RWPE2 (cell line): ENCODE results near the gene COL6A1.

Source experiments
- ATAC-seq: fragments of 200-7000 bp; cut with Tn5 transposase; 3 replicates; pipeline ENCODE4 v1.9.1; 2021; ENCODE audit warnings: low read depth
- DNase-seq: peaks from one replicate; pipeline ENCODE4 v3.0.0-alpha.2; 2020; ENCODE audit warnings: low spot score
- H3K27ac ChIP-seq: fragments of 450-650 bp; 2 replicates; pipeline ENCODE4 v1.5.1; 2017; ENCODE audit warnings: mild to moderate bottlenecking; ENCODE audit not compliant: poor library complexity, severe bottlenecking
- H3K27me3 ChIP-seq: fragments of 250-450 bp; sonication (Bioruptor Pico); 2 replicates; pipeline ENCODE4 v1.5.1; 2021; ENCODE audit warnings: mild to moderate bottlenecking, moderate library complexity; ENCODE audit not compliant: insufficient read depth, poor library complexity, severe bottlenecking
- H3K36me3 ChIP-seq: fragments of 250-450 bp; sonication (Bioruptor Pico); 2 replicates; pipeline ENCODE4 v1.5.1; 2020; ENCODE audit warnings: low read depth, mild to moderate bottlenecking, moderate library complexity
- H3K4me1 ChIP-seq: fragments of 250-450 bp; sonication (Bioruptor Pico); 2 replicates; pipeline ENCODE4 v1.5.1; 2021; ENCODE audit warnings: mild to moderate bottlenecking, moderate library complexity; ENCODE audit not compliant: insufficient read depth, poor library complexity, severe bottlenecking
- H3K4me3 ChIP-seq: fragments of 250-450 bp; sonication (Bioruptor Pico); 2 replicates; pipeline ENCODE4 v1.5.1; 2021; ENCODE audit warnings: mild to moderate bottlenecking, moderate library complexity; ENCODE audit not compliant: severe bottlenecking
- H3K9me3 ChIP-seq: fragments of 250-450 bp; sonication (Bioruptor Pico); 2 replicates; pipeline ENCODE4 v1.5.1; 2021; ENCODE audit warnings: mild to moderate bottlenecking, moderate library complexity; ENCODE audit not compliant: severe bottlenecking
- TF ChIP-seq, protein P1 (sequence below): fragments of 450-650 bp; IDR thresholded peaks from one replicate; pipeline ENCODE4 v1.5.1; 2017; ENCODE audit warnings: mild to moderate bottlenecking, moderate library complexity; ENCODE audit not compliant: poor library complexity, severe bottlenecking

COL6A1 gene

DNA sequence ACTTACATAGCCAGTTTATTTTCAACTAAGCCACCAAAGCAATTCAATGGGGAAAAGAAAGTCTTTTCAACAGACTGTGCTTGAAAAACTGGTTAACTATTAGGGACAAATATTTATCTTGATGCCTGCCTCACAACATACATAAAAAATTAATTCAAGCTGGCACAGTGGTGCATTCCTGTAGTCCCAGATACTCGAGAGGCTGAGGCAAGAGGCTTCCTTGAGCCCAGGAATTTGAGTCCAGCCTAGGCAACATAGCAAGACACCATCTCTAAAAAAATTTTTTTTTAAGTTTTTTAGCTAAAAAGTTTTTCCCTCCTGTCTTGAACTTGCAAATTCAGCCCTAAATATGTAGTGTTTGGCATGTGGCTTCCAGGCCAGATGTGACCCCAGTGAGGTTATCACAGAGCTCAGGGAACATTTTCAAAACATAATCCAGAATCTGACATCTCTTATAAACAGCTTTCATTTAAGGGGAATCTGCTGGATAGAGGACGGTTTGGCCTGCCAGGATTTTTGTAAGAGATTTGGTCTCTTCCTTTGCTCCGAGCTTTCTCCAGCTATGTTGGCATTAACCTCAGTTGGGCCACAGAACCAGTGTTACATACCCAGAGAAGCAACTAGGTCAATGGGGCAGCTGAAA lies 46.4 kb downstream of the COL6A1 start:
- Histone ChIP-seq H3K36me3 (no peaks in the 10 kb centered on the region), H3K4me1 (peaks cover 6% of the 10 kb centered on the region), H3K9me3 (no peaks in the 10 kb centered on the region), H3K27me3 (no peaks in the 10 kb centered on the region), H3K4me3 (no peak overlapping the region), H3K27ac (no peak overlapping the region)
- no peak for DNase-seq
- ATAC-seq: no peak
- TF ChIP-seq, protein P1, sequence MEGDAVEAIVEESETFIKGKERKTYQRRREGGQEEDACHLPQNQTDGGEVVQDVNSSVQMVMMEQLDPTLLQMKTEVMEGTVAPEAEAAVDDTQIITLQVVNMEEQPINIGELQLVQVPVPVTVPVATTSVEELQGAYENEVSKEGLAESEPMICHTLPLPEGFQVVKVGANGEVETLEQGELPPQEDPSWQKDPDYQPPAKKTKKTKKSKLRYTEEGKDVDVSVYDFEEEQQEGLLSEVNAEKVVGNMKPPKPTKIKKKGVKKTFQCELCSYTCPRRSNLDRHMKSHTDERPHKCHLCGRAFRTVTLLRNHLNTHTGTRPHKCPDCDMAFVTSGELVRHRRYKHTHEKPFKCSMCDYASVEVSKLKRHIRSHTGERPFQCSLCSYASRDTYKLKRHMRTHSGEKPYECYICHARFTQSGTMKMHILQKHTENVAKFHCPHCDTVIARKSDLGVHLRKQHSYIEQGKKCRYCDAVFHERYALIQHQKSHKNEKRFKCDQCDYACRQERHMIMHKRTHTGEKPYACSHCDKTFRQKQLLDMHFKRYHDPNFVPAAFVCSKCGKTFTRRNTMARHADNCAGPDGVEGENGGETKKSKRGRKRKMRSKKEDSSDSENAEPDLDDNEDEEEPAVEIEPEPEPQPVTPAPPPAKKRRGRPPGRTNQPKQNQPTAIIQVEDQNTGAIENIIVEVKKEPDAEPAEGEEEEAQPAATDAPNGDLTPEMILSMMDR: no peak

DNA sequence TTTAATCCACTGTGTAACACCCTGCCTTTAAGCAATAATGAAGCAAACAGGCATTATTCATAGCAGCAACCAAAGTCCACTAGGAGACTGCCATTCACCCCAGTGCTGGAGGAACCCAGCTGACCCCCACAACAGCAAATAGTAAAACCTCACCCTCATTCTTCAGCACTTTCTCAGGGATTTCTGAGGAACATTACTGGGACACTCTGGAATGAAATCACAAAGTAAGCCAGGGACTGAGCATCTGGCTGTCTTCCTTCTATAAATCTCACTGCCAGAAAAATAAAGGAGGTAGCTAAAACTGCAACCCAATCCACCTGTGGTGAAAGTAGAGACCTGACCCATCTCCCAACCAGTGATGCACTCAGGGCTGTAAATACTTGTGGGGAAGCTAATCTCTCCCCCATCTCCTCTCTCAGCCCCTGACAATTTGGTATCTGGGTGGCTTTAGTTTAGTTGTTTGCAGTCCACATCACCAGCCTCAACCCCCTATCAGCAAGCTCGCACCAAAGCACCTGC lies 47.1 kb downstream of the COL6A1 start:
- DNase-seq (no peak), ATAC-seq (no peak)
- H3K4me3 ChIP-seq: no peak overlapping the region
- H3K27me3 ChIP-seq: no peaks in the 10 kb centered on the region
- TF ChIP-seq, protein P1: no peak
- peaks cover 6% of the 10 kb centered on the region for H3K4me1 ChIP-seq
- H3K36me3 ChIP-seq: no peaks in the 10 kb centered on the region
- H3K9me3 ChIP-seq: no peaks in the 10 kb centered on the region
- no peak overlapping the region for H3K27ac ChIP-seq

DNA sequence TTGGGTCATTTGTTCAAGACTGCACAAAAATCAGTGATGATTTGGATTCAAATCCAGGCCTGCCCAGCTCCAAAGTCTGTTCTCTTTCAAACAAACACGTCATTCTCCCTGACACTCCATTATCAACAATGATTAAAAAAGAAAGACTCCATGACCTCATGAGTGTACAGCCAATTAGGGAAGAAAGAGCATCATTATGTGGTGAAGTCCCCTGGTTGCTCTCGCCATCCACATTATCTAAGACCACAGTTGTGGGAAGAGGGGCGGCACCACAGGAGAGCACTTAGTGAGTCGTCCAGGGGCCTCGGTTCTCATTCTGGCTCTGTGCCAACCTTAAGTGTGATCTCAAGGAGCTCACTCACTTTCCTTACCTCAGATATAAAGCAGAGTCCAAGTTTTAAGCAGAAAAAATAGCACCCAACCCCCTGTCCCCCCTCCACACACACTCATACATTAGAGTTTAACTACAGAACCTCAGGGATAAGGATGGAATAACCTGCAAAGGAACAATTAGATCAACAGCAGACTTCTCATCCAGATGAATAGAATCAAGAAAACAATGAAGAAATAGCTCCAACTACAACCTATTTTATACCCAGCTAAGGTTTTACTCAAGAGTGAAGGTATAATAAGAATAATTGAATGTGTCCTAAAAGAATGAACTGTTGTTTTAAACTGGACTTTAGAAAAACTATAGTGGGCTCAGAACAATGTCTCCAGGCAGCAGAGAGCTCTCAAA lies 47.8 kb downstream of the COL6A1 start:
- Histone ChIP-seq H3K27ac (no peak overlapping the region), H3K4me3 (no peak overlapping the region), H3K27me3 (no peaks in the 10 kb centered on the region), H3K4me1 (peaks cover 6% of the 10 kb centered on the region), H3K36me3 (no peaks in the 10 kb centered on the region), H3K9me3 (no peaks in the 10 kb centered on the region)
- TF ChIP-seq, protein P1: no peak
- DNase-seq (no peak), ATAC-seq (no peak)

DNA sequence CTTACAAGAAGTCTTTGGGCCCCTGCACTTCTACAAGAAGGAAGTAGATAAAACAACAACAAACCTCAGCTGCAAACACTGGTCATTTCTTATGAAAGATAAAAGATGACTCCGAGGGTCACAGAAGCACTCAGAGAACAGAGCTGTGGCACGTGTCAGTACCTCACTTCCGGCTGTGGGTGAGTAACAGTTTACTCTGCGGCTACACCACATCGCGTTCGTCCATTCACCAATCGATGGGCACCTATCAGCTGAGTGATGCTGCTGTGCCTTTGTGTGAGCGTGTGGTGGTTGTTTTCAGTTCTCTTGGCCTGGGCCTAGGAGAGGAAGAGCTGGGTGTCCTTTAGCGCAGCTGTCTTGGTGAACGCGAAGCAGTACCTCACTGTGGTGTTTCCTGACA lies 49.9 kb downstream of the COL6A1 start:
- no peaks in the 10 kb centered on the region for H3K27me3 ChIP-seq
- ATAC-seq (no peak), DNase-seq (no peak)
- H3K27ac ChIP-seq: no peak overlapping the region
- TF ChIP-seq, protein P1: no peak
- H3K36me3 ChIP-seq: no peaks in the 10 kb centered on the region
- H3K4me1 ChIP-seq: no peaks in the 10 kb centered on the region
- H3K4me3 ChIP-seq: no peak overlapping the region
- H3K9me3 ChIP-seq: no peaks in the 10 kb centered on the region

DNA sequence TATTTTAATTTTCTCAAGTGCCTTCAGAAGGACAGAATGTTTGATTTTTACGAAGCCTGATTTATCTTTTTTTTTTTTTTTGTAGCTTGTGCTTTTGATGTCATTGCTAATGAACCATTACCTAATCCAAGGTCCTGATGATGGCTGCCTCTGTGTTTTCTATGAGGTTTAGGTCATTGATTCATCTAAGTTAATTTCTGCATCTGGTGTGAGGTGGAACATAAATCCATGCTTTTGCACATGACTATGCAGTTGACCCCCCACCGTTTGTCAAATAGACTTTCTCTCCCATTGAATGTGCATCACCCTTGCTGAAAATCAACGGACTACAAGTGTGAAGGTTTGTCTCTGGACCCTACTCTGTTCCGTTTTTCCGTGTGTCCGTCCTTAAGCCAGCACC lies 50.5 kb downstream of the COL6A1 start:
- Histone ChIP-seq H3K4me3 (no peak overlapping the region), H3K36me3 (no peaks in the 10 kb centered on the region), H3K27me3 (no peaks in the 10 kb centered on the region), H3K27ac (no peak overlapping the region), H3K4me1 (no peaks in the 10 kb centered on the region), H3K9me3 (no peaks in the 10 kb centered on the region)
- no peak for DNase-seq
- ATAC-seq: no peak
- TF ChIP-seq, protein P1: no peak
